ENCODE results near the gene UPF2. TPM values are rescaled to one million over a fixed set of nuclear protein-coding genes. Genes with fewer than 3 reads are reported as not detected.
A peak's percentile ranks its signal among the peaks of the same experiment; 100 is the strongest.

UPF2 gene
- total RNA-seq, 1 donor from 2014 or later = 7.9 TPM

DNA sequence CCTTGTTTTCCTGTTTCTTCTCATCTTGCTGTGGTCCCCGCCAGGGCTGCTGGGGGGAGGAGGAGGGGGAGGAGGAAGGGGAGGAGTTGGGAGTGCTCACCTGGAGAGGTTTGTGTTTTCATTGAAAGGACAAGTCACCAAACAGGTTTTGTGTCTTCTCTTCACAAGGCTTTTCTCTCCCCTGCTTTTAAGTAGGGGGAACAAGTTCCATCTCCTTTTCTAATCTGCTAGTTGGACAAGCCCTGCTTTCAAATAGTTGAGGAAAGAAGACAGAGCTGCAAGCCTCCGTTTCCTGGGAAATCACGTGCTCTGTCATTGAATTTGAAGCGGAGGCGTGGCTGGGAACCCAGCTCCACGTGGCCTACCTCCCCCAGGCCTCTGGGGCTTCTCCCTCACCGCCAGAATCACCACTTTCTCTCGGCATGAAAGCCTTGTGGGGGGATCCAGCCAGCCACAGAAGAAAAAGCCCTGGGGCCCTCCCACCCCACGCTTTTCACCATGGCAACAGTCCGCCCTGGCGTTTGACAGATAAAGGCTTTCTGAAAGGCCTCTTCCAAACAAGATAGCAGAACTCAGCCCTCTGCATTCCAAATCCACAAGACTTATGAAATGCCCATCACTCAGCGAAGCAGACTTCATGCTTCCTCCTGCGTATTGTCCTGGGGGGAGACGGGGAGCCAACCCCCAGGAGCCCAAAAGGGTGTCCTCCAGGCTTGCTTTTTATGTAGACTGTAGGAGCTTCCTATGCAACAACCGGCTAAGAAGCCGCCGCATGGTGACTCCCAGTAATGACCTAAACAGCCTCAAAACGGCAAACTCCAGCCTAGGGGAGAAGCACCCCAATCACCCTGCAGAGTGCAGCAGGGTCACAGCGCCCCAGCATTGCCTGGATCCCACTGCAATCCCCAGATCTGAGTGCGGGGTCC is 167.8 kb downstream of the UPF2 start:
- Histone ChIP-seq H3K4me1 (no peaks in the 10 kb centered on the region), H3K27ac (no peak overlapping the region), H3K9me3 (no peaks in the 10 kb centered on the region), H3K27me3 (no peaks in the 10 kb centered on the region), H3K4me3 (no peak overlapping the region), H3K36me3 (no peaks in the 10 kb centered on the region)
- no peak for DNase-seq (ENCODE audit: low spot score in 2 of 2)
- intact Hi-C loops (cut with DNase I) = no loop called here
- TF ChIP-seq, protein P1, sequence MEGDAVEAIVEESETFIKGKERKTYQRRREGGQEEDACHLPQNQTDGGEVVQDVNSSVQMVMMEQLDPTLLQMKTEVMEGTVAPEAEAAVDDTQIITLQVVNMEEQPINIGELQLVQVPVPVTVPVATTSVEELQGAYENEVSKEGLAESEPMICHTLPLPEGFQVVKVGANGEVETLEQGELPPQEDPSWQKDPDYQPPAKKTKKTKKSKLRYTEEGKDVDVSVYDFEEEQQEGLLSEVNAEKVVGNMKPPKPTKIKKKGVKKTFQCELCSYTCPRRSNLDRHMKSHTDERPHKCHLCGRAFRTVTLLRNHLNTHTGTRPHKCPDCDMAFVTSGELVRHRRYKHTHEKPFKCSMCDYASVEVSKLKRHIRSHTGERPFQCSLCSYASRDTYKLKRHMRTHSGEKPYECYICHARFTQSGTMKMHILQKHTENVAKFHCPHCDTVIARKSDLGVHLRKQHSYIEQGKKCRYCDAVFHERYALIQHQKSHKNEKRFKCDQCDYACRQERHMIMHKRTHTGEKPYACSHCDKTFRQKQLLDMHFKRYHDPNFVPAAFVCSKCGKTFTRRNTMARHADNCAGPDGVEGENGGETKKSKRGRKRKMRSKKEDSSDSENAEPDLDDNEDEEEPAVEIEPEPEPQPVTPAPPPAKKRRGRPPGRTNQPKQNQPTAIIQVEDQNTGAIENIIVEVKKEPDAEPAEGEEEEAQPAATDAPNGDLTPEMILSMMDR (IDR thresholded peaks at IDR 0.05) = no peak

DNA sequence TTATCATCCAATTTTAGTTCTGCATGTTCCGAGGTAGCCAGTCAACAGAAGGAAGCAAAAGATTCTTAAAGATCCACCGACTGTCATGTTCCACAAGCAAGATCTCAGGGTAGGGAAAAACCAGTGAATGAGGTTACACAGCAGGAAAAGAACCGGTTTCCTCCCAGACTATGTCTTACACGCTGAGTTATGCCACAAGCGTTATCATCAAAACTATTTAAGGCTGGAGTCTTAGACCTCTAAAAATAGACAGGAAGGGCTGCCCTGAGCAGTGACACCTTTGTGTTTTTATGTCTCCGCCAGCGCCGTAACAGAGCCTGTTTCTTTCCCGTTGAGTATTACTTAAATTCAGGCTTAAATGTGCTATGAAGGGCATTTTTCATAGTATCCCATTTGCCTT is 171.1 kb downstream of the UPF2 start:
- H3K27me3 ChIP-seq = no peaks in the 10 kb centered on the region
- intact Hi-C loops (cut with DNase I) = no loop called here
- H3K36me3 ChIP-seq = no peaks in the 10 kb centered on the region
- no peaks in the 10 kb centered on the region for H3K4me1 ChIP-seq
- H3K4me3 ChIP-seq = no peak overlapping the region
- no peak overlapping the region for H3K27ac ChIP-seq
- DNase-seq (ENCODE audit: low spot score in 2 of 2) = no peak
- TF ChIP-seq, protein P1 (IDR thresholded peaks at IDR 0.05) = no peak
- H3K9me3 ChIP-seq = no peaks in the 10 kb centered on the region

DNA sequence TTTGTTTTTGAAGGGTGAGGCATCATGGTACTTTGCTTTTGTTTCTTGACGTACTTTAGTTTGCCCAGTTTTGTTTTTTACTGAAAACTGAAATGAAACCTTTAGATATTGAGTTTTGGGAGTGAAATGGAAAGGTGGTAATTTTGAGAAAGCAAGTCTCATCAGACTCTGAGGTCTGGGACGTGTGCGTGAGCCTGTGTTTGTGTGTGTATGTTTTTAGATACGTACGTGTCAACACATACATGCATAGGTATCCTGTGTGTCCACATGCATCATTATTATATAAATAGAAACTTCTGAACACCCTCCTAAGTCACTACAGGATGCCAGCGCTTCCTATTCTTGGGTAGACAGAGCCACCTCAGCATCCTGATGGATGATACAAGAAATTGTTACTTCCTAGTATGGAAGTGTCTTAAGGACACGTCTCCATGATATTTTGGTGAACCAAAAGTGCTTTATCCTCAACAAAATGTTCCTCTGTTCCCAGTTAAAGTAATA is 171.7 kb downstream of the UPF2 start:
- no peaks in the 10 kb centered on the region for H3K27me3 ChIP-seq
- DNase-seq (ENCODE audit: low spot score in 2 of 2) = no peak
- intact Hi-C loops (cut with DNase I) = no loop called here
- no peak overlapping the region for H3K4me3 ChIP-seq
- H3K27ac ChIP-seq = no peak overlapping the region
- H3K9me3 ChIP-seq = no peaks in the 10 kb centered on the region
- H3K36me3 ChIP-seq = no peaks in the 10 kb centered on the region
- H3K4me1 ChIP-seq = no peaks in the 10 kb centered on the region
- TF ChIP-seq, protein P1 (IDR thresholded peaks at IDR 0.05) = no peak

DNA sequence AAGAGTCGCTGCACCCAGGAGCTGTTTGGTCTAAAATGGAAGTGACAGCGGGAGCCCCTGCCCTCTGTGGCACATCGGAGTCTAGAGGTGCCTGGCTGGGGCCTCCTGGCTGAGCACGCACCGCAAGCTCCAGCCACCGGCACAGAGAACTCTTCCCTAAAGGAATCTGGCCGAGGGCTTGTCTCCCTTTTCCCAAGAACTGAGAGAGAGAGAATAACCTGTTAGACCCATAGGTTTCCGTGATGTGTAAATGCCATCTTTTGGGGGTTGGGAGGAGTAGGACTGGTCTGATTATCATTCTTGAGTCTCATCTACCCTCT is 172.2 kb downstream of the UPF2 start:
- intact Hi-C loops (cut with DNase I) = no loop called here
- DNase-seq (ENCODE audit: low spot score in 2 of 2) = no peak
- H3K36me3 ChIP-seq = no peaks in the 10 kb centered on the region
- TF ChIP-seq, protein P1 (IDR thresholded peaks at IDR 0.05) = no peak
- H3K27me3 ChIP-seq = no peaks in the 10 kb centered on the region
- peak overlapping the region in 1 of 2 donors; percentile 49 for H3K4me3 ChIP-seq
- H3K4me1 ChIP-seq = no peaks in the 10 kb centered on the region
- no peak overlapping the region for H3K27ac ChIP-seq
- H3K9me3 ChIP-seq = no peaks in the 10 kb centered on the region

Other genes with a start within 250 kb of the UPF2 start
- 4.8 TPM for gene PROSER2, start 219.5 kb downstream of the UPF2 start, total RNA-seq
- gene DHTKD1, start 26.1 kb upstream of the UPF2 start, total RNA-seq = 12.6 TPM
- gene SEC61A2, start 86.9 kb upstream of the UPF2 start, total RNA-seq = 1.9 TPM
- 10.2 TPM for gene NUDT5, start 153.1 kb upstream of the UPF2 start, total RNA-seq
- 33.2 TPM for gene CDC123, start 153.4 kb upstream of the UPF2 start, total RNA-seq